H1 (cell line): ENCODE measurements around the gene MIEF2. TPM values are rescaled to one million over a fixed set of nuclear protein-coding genes. Genes with fewer than 3 reads are reported as not detected.

ENCODE experiments used
- CEBPB ChIP-seq: IDR thresholded peaks from 2 replicates; pipeline ENCODE4 v1.6.1; 2012; ENCODE audit warnings: low read depth, low read length
- CTBP2 ChIP-seq: IDR thresholded peaks from 2 replicates; pipeline ENCODE4 v1.7.0; 2011; ENCODE audit warnings: borderline replicate concordance, mild to moderate bottlenecking, moderate library complexity, mixed read lengths, low read length; ENCODE audit not compliant: insufficient read depth, insufficient read length
- FOSL1 ChIP-seq: IDR thresholded peaks from 2 replicates; pipeline ENCODE4 v1.6.1; 2011; ENCODE audit warnings: mild to moderate bottlenecking, low read depth, low read length, moderate library complexity; ENCODE audit not compliant: insufficient read depth
- HDAC2 ChIP-seq, 2 experiments: fragments of 300-600 bp in 1 of 2; sonication (generic) in 1 of 2; IDR thresholded peaks; 2 replicates each; pipeline ENCODE4 v1.6.1; 2011 to 2012; ENCODE audit warnings: low read depth in 2 of 2, low read length in 2 of 2, mild to moderate bottlenecking in 2 of 2, moderate library complexity in 2 of 2, borderline replicate concordance in 1 of 2, inconsistent platforms in 1 of 2
- PHF8 ChIP-seq: fragments of 200-600 bp; sonication (generic); conservative IDR thresholded peaks from 2 replicates; pipeline ENCODE4 v1.7.1; 2012; ENCODE audit warnings: low read depth, mild to moderate bottlenecking, inconsistent platforms, low read length, moderate library complexity
- RNF2 ChIP-seq: fragments of 200-900, 300-1000 bp; sonication (generic); IDR thresholded peaks from 2 replicates; pipeline ENCODE4 v1.7.1; 2016; ENCODE audit warnings: borderline replicate concordance, low read depth, mild to moderate bottlenecking, antibody characterized with exemption, low read length; ENCODE audit not compliant: poor library complexity, severe bottlenecking; ENCODE audit errors: missing control alignments
- ZNF274 ChIP-seq: IDR thresholded peaks from 2 replicates; pipeline ENCODE4 v1.7.0; 2012; ENCODE audit warnings: low read length, borderline replicate concordance; ENCODE audit errors: extremely low read depth
- polyA plus RNA-seq, 7 experiments: library from polyadenylated mRNA; depleted of rRNA in 3 of 7; stranded (reverse) in 5 of 7; unstranded in 2 of 7; fragments of >200 nt in 5 of 7; fragments of 200-250 nt in 2 of 7; gene quantifications; 1 replicate in 5 of 7; 2 replicates in 1 of 7; 4 replicates in 1 of 7; pipeline versions ENCODE4 v1.2.1 to v1.2.3, GENCODE V29; 2011 to 2013; ENCODE audit warnings: missing spikeins in 2 of 7, mixed read lengths in 2 of 7
- total RNA-seq: library from RNA; stranded (reverse); fragmentation: NEBNext Ultra II Directional; extraction: Animal tissue kit (Norgen Biotek cat#: 25700); gene quantifications from 2 replicates; pipeline ENCODE4 v1.2.1, GENCODE V29; 2021
- TF ChIP-seq, protein P1 (sequence below): IDR thresholded peaks from 2 replicates; pipeline ENCODE4 v1.6.1; 2011; ENCODE audit warnings: low read depth, mild to moderate bottlenecking, low read length; ENCODE audit not compliant: insufficient read depth
- TF ChIP-seq, protein P2 (sequence below), 3 experiments: IDR thresholded peaks; 1 replicate in 2 of 3; 2 replicates in 1 of 3; pipeline versions ENCODE4 v1.5.1 to v1.6.1; 2011; ENCODE audit warnings: low read length in 3 of 3, mild to moderate bottlenecking in 3 of 3, inconsistent platforms in 2 of 3, low read depth in 1 of 3, moderate library complexity in 1 of 3; ENCODE audit not compliant: insufficient read depth in 1 of 3; ENCODE audit errors: control extremely low read depth in 1 of 3
- TF ChIP-seq, protein P3 (sequence below): IDR thresholded peaks from 2 replicates; pipeline ENCODE4 v1.6.1; 2012; ENCODE audit warnings: low read length, inconsistent platforms

Gene MIEF2
- total and polyA plus RNA-seq, 2 of the 8 experiments (the other 6 are each of a cell fraction or from before 2014, with no cell fraction given): 9.9 to 24.9 TPM

DNA sequence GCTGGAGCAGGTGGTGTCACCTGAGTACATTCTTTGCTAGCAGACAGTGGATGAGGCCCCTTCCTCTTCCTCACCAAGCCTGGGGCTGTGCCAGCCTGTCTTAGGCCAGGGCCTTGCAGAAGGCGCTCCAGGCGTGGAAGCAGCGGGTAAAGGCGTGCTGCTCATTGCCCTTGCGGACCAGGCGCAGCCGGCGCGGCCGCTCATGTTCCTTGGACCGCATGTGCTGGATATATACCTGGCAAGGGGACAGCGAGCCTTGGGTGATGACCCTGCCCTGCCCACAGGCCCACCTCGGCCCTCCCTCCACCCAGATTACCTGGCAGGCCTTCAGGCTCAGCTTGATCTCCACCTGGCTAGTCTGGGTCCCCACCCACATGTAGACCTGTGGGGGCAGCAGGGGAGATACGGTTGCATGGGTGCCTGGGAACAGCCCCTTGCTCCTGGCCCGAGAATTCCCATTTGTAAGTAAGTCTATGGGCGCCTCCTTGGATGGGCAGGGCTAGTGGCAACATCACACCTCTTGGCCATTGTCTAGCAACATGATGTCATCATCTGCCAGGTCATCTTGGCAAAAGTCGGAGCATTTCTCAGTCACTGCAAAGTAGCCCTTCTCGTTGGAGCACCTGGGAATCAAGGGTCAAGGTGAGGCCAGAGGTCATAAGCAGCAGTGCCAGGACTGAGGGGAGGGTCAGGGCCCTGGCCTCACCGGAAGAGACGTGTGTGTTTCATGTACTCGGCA, 15.3 kb upstream of the MIEF2 start (continued):
- no peak for TF ChIP-seq RNF2
- TF ChIP-seq FOSL1: no peak
- TF ChIP-seq, protein P1, sequence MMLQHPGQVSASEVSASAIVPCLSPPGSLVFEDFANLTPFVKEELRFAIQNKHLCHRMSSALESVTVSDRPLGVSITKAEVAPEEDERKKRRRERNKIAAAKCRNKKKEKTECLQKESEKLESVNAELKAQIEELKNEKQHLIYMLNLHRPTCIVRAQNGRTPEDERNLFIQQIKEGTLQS: no peak
- TF ChIP-seq, protein P2, sequence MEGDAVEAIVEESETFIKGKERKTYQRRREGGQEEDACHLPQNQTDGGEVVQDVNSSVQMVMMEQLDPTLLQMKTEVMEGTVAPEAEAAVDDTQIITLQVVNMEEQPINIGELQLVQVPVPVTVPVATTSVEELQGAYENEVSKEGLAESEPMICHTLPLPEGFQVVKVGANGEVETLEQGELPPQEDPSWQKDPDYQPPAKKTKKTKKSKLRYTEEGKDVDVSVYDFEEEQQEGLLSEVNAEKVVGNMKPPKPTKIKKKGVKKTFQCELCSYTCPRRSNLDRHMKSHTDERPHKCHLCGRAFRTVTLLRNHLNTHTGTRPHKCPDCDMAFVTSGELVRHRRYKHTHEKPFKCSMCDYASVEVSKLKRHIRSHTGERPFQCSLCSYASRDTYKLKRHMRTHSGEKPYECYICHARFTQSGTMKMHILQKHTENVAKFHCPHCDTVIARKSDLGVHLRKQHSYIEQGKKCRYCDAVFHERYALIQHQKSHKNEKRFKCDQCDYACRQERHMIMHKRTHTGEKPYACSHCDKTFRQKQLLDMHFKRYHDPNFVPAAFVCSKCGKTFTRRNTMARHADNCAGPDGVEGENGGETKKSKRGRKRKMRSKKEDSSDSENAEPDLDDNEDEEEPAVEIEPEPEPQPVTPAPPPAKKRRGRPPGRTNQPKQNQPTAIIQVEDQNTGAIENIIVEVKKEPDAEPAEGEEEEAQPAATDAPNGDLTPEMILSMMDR (IDR thresholded peaks at IDR 0.05; ENCODE audit: control extremely low read depth in 1 of 3, insufficient read depth in 1 of 3, low read depth in 1 of 3, low read length in 3 of 3): no peak
- TF ChIP-seq PHF8: no peak
- no peak for TF ChIP-seq HDAC2 (IDR thresholded peaks at IDR 0.05; ENCODE audit: borderline replicate concordance in 1 of 2, low read depth in 2 of 2, low read length in 2 of 2)
- no peak for TF ChIP-seq CTBP2
- TF ChIP-seq, protein P3, sequence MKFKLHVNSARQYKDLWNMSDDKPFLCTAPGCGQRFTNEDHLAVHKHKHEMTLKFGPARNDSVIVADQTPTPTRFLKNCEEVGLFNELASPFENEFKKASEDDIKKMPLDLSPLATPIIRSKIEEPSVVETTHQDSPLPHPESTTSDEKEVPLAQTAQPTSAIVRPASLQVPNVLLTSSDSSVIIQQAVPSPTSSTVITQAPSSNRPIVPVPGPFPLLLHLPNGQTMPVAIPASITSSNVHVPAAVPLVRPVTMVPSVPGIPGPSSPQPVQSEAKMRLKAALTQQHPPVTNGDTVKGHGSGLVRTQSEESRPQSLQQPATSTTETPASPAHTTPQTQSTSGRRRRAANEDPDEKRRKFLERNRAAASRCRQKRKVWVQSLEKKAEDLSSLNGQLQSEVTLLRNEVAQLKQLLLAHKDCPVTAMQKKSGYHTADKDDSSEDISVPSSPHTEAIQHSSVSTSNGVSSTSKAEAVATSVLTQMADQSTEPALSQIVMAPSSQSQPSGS: no peak
- no peak for TF ChIP-seq ZNF274
- no peak for TF ChIP-seq CEBPB
